Immature natural killer cell (primary cell): Measurements from ENCODE around the gene FGF12. TPM values are rescaled to one million over a fixed set of nuclear protein-coding genes. Genes with fewer than 3 reads are reported as not detected.
"Not testable (repeated sequence)": the region's sequence is repeated elsewhere in the genome, so short reads cannot be mapped to it uniquely, and the experiment has no call there.

Source experiments
- DNase-seq, 3 donors: peaks; one replicate each; pipeline ENCODE4 v3.0.0; 2022; ENCODE audit warnings: mixed read lengths in 1 of 3
- H3K27ac Mint-ChIP-seq, 6 donors: one replicate each; pipeline ENCODE4 v1.8.0; 2020; ENCODE audit warnings: mixed read lengths in 6 of 6, mild to moderate bottlenecking in 5 of 6, inconsistent platforms in 4 of 6, moderate library complexity in 3 of 6
- H3K27me3 Mint-ChIP-seq, 3 donors: one replicate each; pipeline ENCODE4 v1.8.0; 2020 to 2021; ENCODE audit warnings: low read depth in 3 of 3, mild to moderate bottlenecking in 3 of 3, mixed read lengths in 3 of 3, moderate library complexity in 3 of 3, inconsistent platforms in 1 of 3
- H3K36me3 Mint-ChIP-seq, 3 donors: one replicate each; pipeline ENCODE4 v1.8.0; 2020; ENCODE audit warnings: mixed read lengths in 3 of 3, inconsistent platforms in 2 of 3, mild to moderate bottlenecking in 2 of 3
- H3K4me1 Mint-ChIP-seq, 2 donors: one replicate each; pipeline ENCODE4 v1.8.0; 2020; ENCODE audit warnings: inconsistent platforms in 2 of 2, mild to moderate bottlenecking in 2 of 2, mixed read lengths in 2 of 2, moderate library complexity in 1 of 2
- H3K4me3 Mint-ChIP-seq, 5 donors: one replicate each; pipeline ENCODE4 v1.8.0; 2020; ENCODE audit warnings: mild to moderate bottlenecking in 5 of 5, mixed read lengths in 5 of 5, inconsistent platforms in 3 of 5, moderate library complexity in 3 of 5
- H3K9me3 Mint-ChIP-seq, 6 donors: one replicate each; pipeline ENCODE4 v1.8.0; 2020; ENCODE audit warnings: mild to moderate bottlenecking in 6 of 6, mixed read lengths in 6 of 6, inconsistent platforms in 4 of 6, moderate library complexity in 3 of 6
- polyA plus RNA-seq, 3 donors: library from polyadenylated mRNA; unstranded; fragments of 300-500 nt; fragmentation: Illumina TruSeq; gene quantifications; one replicate each; pipeline ENCODE4 v1.2.3, GENCODE V29; 2021

Gene FGF12
- polyA plus RNA-seq, 3 donors from 2014 or later = not detected

DNA sequence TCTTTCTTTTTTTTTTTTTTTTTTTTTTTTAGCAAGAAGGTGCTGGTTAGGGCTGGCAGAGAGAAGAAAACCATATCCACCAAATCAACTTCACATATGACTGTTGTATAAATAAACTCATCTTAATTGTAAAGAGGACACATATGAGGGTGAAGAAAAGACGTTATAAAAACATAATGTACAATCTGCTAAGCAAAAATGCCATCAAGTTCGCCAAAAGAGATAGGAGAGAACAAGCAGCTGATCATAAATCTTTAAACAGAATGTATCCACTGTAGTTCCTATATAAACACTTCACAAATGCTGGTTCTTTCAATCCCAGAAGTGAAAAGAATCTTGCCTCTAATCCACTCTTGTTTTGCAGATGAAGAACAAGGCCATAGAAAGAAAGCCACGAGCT is 9.2 kb downstream of the FGF12 start:
- H3K36me3 Mint-ChIP-seq = no peaks in the 10 kb centered on the region
- no peak overlapping the region for H3K4me3 Mint-ChIP-seq
- H3K9me3 Mint-ChIP-seq = peaks cover 0 to 28% (median 7%) of the 10 kb centered on the region in 6 donors
- H3K27me3 Mint-ChIP-seq = peaks cover 0 to 2% (median 0%) of the 10 kb centered on the region in 3 donors
- H3K27ac Mint-ChIP-seq = no peak overlapping the region
- DNase-seq = no peak
- no peaks in the 10 kb centered on the region for H3K4me1 Mint-ChIP-seq

DNA sequence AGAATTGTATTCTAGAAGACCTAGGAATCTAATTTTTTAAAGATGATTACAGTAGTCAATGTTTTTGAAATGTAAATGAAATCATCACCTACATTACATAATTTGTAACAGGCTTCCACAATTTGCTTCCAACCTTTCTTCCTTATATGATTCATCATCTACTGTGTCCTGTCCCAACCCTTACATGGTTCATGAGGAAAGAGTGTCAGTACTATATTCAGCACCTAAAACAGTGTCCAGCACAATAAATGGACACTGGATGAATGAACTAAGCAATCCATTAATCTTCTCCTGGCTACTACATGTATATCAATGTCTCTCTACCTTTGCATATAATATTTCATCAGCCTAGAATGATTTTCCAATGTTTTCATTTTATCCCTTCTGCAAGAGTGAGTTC is 12.2 kb downstream of the FGF12 start:
- Mint-ChIP-seq H3K27ac (no peak overlapping the region), H3K36me3 (peaks cover 0 to 4% (median 0%) of the 10 kb centered on the region in 3 donors), H3K4me3 (no peak overlapping the region), H3K27me3 (no peaks in the 10 kb centered on the region), H3K4me1 (no peaks in the 10 kb centered on the region), H3K9me3 (peaks cover 1 to 21% (median 9%) of the 10 kb centered on the region in 6 donors)
- no peak for DNase-seq

DNA sequence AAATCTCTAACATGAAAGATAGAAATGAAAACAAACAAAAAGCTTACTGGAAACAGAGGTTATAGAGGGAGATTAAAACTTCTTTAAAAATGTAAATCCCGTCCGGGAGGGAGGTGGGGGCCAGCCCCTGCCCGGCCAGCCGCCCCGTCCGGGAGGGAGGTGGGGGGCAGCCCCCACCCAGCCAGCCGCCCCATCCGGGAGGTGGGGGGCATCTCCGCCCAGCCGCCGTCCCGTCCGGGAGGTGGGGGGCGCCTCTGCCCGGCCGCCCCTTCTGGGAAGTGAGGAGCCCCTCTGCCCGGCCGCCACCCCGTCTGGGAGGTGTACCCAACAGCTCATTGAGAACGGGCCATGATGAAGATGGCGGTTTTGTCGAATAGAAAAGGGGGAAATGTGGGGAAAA is 16.2 kb downstream of the FGF12 start:
- H3K36me3 Mint-ChIP-seq, DNase-seq, H3K27me3 Mint-ChIP-seq, H3K4me3 Mint-ChIP-seq, H3K27ac Mint-ChIP-seq, H3K4me1 Mint-ChIP-seq: not testable (repeated sequence)
- H3K9me3 Mint-ChIP-seq = peaks cover 6 to 33% (median 10%) of the 10 kb centered on the region in 6 donors

DNA sequence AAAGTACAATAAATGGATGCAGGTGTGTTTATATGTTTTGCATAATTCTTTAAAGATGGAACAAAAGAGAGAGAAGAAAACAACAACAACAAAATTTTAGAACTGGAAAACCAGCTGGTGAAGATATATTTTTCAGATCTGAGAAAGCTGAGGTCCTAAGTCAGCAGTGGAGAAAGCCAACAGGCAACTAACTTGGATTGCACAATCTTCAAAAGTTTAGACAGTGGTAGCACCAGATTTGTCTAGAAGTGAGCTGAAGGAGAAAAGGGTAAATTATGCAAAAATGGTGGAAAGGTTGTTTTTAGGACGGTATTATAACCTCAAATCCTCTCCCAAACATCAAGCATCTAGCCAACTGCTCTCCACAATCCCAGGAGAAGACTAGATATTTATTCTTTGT is 17.0 kb downstream of the FGF12 start:
- Mint-ChIP-seq H3K27ac (no peak overlapping the region), H3K36me3 (peaks cover 0 to 4% (median 0%) of the 10 kb centered on the region in 3 donors), H3K4me1 (no peaks in the 10 kb centered on the region), H3K27me3 (no peaks in the 10 kb centered on the region), H3K9me3 (peaks cover 6 to 34% (median 10%) of the 10 kb centered on the region in 6 donors), H3K4me3 (no peak overlapping the region)
- DNase-seq = no peak

DNA sequence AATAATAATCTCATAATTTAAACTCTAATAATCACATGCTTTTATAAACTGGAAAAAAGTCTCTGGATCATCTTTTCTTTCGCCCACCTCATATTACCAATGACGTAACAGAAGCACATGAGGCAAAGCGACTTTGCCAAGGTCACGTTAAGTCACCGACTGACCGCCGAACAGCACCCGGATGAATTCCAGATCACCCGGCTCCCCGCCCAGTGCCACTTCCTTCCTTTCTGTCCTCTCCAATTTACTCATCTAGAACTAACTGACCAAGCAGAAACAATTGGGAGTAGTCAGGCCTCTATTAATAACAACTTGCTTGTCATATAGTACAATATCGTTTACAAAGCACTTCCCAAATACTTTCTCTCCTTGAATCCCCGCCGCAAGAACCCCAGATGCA is 21.1 kb downstream of the FGF12 start:
- H3K27me3 Mint-ChIP-seq = no peaks in the 10 kb centered on the region
- H3K9me3 Mint-ChIP-seq = peaks cover 2 to 32% (median 11%) of the 10 kb centered on the region in 6 donors
- DNase-seq = no peak
- H3K36me3 Mint-ChIP-seq = peaks cover 0 to 4% (median 4%) of the 10 kb centered on the region in 3 donors
- H3K4me1 Mint-ChIP-seq = no peaks in the 10 kb centered on the region
- H3K27ac Mint-ChIP-seq = no peak overlapping the region
- no peak overlapping the region for H3K4me3 Mint-ChIP-seq

DNA sequence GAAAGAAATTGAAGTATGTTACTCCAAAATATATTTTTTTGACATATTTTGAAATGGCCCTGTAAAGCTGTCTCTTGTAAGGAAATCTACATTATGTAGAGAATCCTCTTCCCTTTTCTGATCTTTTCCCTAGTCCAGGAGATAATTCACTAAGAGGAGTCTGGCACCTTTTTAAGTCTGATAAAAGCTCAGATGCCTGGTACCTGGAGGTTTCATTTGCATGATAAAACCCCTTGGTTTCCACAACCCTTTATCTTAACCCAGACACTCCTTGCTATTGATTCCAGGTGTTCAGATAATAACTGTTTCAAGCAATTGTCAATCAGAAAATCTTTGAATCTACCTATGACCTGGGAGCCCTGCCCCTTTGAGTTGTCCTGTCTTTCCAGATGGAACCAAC is 26.5 kb downstream of the FGF12 start:
- DNase-seq = no peak
- H3K9me3 Mint-ChIP-seq = peaks cover 0 to 11% (median 7%) of the 10 kb centered on the region in 6 donors
- peaks cover 0 to 2% (median 0%) of the 10 kb centered on the region in 3 donors for H3K27me3 Mint-ChIP-seq
- peaks cover 0 to 4% (median 0%) of the 10 kb centered on the region in 3 donors for H3K36me3 Mint-ChIP-seq
- H3K4me1 Mint-ChIP-seq = no peaks in the 10 kb centered on the region
- H3K27ac Mint-ChIP-seq = no peak overlapping the region
- H3K4me3 Mint-ChIP-seq = no peak overlapping the region

DNA sequence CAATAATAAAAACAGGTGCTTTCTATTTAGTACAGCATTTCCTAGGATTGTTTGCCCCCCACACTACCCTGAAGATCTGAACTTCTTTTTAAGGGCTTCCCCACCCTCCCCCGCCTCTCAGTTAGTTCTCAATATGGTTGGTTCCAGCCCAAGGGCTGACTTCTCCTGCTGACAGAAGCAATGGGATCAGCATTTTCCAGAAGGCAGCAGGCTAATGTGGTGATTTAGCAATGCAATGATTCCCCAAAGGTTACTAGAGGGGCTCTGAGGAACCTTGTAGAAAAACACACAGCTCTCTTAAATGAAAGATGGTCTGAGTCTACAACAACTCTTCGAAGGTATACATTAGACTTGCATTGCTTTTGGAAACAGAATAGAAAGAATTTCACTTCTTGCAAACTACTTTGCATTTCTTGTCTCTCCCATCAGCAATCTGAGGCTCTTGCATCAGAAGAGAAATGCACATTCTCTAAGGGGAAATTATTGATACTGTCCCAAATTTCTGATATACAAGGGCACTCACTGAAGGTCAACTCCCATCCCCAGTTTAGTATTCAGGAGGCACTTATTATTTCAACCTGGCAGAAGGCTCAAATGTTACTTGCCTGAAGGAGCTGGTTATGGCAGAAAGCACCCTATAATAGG is 30.3 kb downstream of the FGF12 start:
- Mint-ChIP-seq H3K36me3 (no peaks in the 10 kb centered on the region), H3K27ac (no peak overlapping the region), H3K4me3 (no peak overlapping the region), H3K9me3 (peaks cover 0 to 11% (median 4%) of the 10 kb centered on the region in 6 donors), H3K27me3 (peaks cover 0 to 2% (median 2%) of the 10 kb centered on the region in 3 donors), H3K4me1 (no peaks in the 10 kb centered on the region)
- no peak for DNase-seq

DNA sequence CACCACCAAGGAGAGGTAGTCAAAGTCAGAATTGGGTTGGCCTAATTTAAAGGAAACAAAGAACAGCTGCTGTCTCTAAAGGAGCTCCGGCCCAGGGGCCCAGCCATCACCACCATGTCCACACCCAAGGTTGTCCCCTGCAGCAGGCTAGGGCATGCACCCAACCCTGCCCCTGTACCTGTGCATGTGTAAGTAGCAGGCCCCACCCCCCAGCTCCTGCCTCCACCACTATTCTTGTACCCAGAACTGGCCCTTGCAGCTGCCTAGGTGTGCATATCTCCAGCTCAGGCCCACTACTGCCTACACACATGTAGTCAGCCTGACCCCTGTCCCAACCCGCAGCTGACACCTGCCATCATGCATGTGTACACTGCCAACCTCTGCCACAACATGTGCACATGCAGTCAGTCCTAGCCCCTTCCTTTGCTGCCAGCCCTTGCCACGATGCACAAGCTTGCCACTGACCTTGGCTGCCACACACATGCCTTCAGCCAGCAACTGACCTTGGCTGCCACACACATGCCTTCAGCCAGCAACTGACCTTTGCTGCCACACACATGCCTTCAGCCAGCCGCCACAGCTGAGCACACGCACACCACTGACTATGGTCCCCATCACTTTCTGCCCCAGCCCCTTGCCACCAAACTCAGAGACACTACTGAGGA is 39.7 kb downstream of the FGF12 start:
- DNase-seq = no peak
- Mint-ChIP-seq H3K4me3 (no peak overlapping the region), H3K27ac (no peak overlapping the region), H3K9me3 (peaks cover 5 to 25% (median 10%) of the 10 kb centered on the region in 6 donors), H3K4me1 (no peaks in the 10 kb centered on the region), H3K36me3 (no peaks in the 10 kb centered on the region), H3K27me3 (peaks cover 0 to 2% (median 0%) of the 10 kb centered on the region in 3 donors)

DNA sequence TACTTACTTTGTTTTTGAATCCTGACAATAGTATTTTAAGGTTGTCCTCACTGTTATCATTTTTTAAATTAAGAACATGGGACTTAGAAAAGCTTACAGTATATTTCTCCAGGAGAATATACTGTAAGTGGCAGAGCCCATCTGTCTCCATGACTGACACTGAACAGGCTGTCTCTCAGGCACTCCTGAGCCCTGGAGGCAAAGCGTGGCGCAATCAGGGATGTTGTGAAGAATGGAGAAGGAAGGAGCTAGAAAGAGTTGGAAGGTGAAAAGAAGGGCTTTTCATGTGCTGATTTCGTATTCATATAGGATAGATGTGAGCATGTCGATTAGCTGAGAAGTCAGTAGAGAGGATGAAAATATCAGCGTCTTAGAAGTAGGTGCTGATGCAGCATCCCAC is 41.5 kb downstream of the FGF12 start:
- no peak overlapping the region for H3K27ac Mint-ChIP-seq
- H3K4me1 Mint-ChIP-seq = no peaks in the 10 kb centered on the region
- no peaks in the 10 kb centered on the region for H3K36me3 Mint-ChIP-seq
- peaks cover 5 to 28% (median 9%) of the 10 kb centered on the region in 6 donors for H3K9me3 Mint-ChIP-seq
- H3K27me3 Mint-ChIP-seq = peaks cover 0 to 2% (median 0%) of the 10 kb centered on the region in 3 donors
- no peak overlapping the region for H3K4me3 Mint-ChIP-seq
- no peak for DNase-seq

DNA sequence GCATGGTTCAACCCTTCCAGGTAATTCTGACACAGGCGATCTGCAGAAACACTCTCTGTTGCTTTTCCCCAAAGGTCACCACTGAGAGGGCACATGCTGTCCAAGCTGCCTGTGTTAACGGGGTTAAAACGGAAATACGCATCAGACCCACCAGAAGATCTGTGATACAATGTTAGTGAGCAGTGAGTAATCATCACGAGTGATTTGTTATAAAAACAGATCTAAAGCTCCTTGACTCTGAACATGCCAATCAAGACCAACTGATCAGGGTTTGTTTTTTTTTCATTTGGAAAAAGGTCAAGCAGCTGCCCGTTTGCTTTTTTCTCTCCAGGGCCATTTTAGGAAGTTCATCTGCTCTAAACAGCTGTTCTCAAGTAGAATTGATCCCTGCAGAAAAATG is 43.2 kb downstream of the FGF12 start:
- Mint-ChIP-seq H3K27ac (no peak overlapping the region), H3K36me3 (no peaks in the 10 kb centered on the region), H3K4me1 (no peaks in the 10 kb centered on the region), H3K27me3 (peaks cover 0 to 2% (median 1%) of the 10 kb centered on the region in 3 donors), H3K4me3 (no peak overlapping the region), H3K9me3 (peaks cover 4 to 32% (median 7%) of the 10 kb centered on the region in 6 donors)
- DNase-seq = no peak

DNA sequence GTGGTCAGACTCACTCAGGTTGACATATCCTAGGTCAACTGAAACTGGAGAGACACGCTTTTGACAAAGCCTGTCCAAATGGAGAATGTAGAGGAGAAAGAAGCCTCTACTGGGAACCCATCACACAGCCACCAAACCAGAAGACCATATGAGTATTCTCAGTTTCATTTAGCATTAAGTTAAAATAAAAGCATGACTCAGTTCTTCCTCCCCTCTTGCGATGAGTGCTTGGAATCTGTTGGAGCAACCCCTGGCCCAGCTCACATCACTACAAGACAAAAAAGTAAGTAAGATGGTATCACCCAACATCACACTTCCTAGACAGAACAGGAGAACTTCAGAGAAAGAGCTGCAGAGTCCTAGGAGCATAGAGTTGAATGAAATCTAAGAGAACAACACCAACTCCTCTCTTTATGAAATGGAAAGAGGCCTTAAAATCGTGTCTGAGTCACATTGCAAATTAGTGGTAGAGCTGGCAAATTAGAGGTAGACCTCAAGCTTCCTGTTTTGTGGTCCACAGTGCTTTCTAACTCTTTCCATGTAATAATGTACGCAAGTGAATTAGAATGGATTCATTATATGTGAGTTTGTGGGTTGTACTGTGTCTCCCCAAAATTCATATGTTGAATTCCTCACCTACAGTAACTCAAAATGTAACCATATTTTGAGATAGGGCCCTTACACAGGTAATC is 51.2 kb downstream of the FGF12 start:
- Mint-ChIP-seq H3K9me3 (peaks cover 3 to 50% (median 13%) of the 10 kb centered on the region in 6 donors), H3K27me3 (peaks cover 0 to 2% (median 0%) of the 10 kb centered on the region in 3 donors), H3K4me3 (no peak overlapping the region), H3K4me1 (no peaks in the 10 kb centered on the region), H3K36me3 (no peaks in the 10 kb centered on the region), H3K27ac (no peak overlapping the region)
- DNase-seq = no peak

DNA sequence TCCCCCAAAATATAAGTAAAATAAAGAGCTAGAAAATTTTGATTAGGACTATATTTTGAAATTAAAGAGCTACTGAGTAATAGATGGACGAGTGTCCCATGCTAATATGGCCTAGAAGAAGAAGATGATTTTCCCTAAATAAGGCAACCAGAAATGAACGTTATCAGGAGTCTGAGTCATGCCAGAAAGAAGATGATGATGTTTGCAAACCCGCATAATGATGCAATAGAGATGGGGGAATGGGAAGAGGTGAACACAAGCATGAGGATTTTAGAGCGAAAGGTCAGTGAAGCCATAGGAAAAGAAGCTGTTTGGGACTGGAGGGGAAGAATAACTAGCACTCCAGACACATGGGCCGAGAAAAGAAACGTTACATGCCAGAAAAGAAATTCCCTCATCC is 71.7 kb downstream of the FGF12 start:
- DNase-seq = no peak

DNA sequence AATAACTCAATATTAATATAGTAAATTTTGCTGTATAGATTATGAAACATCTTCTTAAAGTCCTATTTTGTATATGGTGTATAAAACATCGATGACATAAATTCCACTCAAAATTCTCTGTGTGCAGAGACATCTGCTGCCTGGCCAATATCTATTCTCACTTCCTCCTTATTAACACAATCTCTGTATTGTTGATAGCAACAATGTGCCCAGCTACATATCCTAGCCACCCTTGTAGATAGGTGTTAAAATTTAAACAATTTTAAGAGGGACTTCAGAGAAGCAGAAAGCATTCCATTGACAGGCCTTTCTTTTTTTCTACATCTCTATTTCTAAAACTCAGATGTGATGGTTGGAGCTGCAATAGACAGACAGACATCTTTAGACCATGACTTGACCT is 72.3 kb downstream of the FGF12 start:
- Mint-ChIP-seq H3K36me3 (no peaks in the 10 kb centered on the region), H3K27ac (no peak overlapping the region), H3K9me3 (peaks cover 3 to 28% (median 9%) of the 10 kb centered on the region in 6 donors), H3K27me3 (peaks cover 0 to 2% (median 0%) of the 10 kb centered on the region in 3 donors), H3K4me3 (no peak overlapping the region), H3K4me1 (no peaks in the 10 kb centered on the region)
- no peak for DNase-seq

More for the DNA sequence above, 71.7 kb downstream of the FGF12 start:
- H3K27me3 Mint-ChIP-seq = peaks cover 0 to 2% (median 0%) of the 10 kb centered on the region in 3 donors
- H3K36me3 Mint-ChIP-seq = no peaks in the 10 kb centered on the region
- peaks cover 3 to 24% (median 8%) of the 10 kb centered on the region in 6 donors for H3K9me3 Mint-ChIP-seq
- no peak overlapping the region for H3K4me3 Mint-ChIP-seq
- H3K27ac Mint-ChIP-seq = no peak overlapping the region
- H3K4me1 Mint-ChIP-seq = no peaks in the 10 kb centered on the region

DNA sequence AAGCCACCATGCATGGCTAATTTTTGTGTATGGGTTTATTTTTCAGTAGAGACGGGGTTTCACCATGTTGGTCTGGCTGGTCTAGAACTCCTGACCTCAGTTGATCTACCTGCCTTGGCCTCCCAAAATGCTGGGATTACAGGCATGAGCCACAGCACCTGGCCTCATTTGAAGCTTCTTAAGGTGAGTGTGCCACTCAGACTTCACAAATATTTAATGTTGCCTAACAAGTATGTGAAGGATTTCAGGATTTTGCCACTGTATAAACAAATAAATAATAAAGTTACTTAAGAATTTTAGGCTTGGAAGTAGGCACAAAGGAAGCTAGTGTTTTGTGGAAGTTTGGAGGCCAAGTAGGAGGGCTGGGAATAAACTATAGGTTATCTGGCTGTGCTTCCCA is 73.5 kb downstream of the FGF12 start:
- no peak overlapping the region for H3K4me3 Mint-ChIP-seq
- H3K27ac Mint-ChIP-seq = no peak overlapping the region
- no peaks in the 10 kb centered on the region for H3K36me3 Mint-ChIP-seq
- no peak for DNase-seq
- H3K9me3 Mint-ChIP-seq = peaks cover 0 to 28% (median 8%) of the 10 kb centered on the region in 6 donors
- peaks cover 0 to 2% (median 0%) of the 10 kb centered on the region in 3 donors for H3K27me3 Mint-ChIP-seq
- no peaks in the 10 kb centered on the region for H3K4me1 Mint-ChIP-seq
